NK-92 (cell line): Measurements from ENCODE around the gene STX1A.

ENCODE experiments used
- DNase-seq: peaks from one replicate; lab custom pipeline; 2025; ENCODE audit not compliant: unreplicated experiment; lab: John Stamatoyannopoulos, UW

The STX1A gene

DNA sequence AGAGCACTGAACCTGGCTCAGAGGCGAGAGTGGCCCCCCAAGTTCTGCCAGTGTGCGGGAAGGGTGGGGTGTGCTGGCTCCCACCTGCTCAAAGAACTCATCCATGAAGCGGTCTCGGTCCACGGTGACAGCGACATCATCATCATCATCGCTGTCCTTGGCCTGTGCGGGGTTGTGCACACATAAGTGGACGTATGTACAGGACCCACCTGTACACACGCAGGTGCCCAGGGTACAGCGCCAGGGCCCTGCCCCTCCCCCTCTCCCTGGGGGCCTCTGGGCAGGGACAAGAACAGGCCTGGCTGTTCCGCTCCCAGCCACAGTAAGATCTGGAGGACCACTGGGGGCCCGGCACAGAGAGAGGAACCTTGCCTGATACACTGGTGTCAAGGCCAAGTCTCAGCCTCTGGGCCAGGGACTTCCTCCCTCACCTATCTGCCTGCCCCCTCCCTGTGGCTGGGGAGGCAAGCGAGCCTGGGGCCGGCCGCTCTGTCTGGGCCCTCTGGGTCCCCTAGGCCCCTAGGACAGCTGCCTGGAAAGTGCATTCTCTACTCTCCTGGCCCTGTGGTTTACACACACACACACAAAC, 10.4 kb downstream of the STX1A start:
- no peak for DNase-seq

DNA sequence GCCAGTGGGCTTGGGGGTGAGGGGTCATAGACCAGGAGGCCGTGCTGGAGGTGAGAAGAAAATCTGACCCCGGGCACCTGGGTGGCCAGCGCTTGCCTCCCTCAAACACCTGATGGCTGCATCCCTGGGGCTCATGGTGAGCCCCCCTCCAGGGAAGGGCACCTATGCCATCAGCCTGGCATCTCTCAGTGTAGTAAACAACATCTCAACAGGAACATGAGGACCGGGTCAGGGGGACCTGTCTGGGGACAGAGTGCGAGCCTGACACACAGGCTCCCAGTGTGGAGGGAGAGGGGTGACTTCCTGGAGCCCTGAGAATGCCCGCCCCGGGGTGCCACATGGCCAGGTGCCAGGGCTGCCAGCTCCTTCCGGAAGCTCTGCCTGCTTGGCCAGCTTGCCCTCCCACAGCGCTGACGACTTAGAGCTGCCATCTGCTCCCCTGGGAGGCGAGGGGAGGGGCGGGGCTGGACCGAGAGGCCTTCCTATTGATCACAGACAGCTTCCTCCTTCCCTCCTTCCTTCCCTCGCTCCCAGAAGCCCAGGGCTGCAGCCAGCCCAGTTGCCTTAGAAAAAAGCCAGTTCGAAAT, 12.3 kb downstream of the STX1A start:
- DNase-seq: no peak

DNA sequence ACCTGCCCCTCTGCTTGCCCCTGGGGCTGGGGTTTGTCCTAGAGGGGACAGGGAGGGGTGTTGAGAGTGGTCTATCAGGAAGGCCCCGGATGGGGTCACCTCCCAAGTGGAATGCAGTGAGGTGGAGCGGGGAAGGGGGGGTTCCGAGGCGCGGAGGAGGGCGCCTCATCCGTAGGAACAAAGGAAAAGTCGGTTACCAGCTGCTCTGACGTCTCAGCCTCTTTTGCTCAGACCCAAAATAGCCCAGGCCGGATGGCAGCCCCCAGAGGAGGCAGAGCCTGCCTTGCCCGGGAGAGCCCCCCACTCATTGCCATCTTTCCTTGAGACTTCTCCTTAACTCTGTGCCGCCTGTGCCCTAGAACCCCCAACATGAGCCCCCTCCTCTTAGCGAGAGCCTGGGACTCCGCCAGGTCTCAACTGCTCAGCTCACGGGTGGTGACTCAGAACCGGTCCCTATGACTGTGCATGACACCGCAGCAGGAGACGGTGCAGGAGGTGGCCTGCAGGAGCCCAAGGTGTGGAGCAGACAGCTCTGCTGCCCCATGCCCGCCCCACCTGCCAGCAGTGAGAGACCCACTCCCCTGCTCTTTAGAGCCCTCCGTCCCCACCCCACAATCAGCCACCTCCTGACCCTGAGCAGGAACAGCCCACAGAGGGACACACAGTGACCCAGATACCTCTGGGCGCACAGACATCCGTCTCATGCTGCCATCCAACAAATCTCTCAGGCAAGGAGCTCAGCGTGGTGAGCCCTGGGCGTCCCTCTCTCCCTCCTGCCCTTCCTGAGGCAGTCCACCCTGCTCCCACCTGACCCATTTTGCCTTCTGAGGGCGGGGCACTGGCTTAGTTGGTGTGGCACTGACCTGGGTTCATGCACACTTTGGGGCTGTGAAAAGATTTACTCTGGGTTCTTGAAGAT, 13.1 kb downstream of the STX1A start:
- DNase-seq: no peak

DNA sequence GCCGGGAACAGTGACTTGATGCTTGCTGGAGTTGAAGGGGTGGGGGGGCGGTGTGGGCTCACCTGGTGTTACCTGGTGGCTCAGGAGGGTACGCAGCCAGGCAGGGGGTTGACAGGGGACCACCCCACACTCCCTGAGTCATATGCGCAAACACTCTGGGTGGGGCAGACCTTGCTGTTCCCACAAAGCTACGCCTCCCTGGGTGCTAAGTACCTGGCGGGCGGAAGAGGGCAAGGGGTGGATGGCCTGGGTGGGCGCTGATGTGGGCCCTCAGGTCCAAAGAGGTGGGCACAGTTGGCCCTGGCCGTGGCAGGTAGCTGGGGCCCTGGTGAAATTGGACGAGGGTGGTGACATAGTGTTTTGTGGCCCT, 13.9 kb downstream of the STX1A start:
- DNase-seq: no peak

DNA sequence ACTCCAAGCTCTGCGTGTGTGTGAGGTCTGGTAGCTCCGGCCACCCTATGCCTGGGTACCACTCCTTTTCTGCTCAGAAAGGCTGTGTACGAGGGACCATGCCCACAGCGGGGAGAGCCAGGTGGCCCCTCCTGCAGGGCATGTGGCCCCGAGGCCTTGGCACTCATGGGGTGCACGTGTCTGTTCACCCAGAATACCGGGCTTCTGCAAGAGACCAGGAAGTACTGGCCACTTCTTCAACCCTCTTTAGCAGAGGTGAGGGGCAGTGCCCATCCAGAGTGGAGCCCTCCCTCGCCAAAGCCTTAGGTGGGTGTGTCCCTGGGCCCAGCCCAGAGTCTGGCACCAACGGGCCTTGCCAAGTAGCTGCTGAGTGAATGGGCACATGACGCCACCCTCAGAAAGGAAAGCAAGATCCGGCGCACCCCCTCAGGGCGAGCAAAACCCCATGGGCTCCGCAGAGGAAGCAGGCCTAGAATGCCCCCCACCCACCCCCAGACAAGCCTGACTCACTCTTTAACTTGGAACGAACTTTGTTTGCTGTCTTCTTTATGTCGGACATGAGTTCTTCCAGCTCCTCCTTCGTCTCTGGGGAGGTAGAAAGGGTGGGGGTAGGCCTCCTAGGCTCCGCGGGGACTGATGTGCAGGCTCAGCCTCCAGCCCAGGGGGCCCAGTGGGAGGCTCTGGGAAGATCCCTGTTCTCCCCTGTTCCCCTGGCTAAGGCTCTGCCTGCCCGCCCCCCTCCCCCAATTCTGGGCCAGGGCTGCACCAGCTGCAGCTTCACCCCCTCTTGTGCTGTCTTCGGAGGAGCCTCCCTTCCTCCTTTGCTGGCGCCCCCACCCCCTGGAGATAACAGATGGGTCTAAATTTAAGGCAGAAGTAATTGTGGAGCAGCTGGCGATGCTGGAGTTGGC, 14.6 kb downstream of the STX1A start:
- no peak for DNase-seq

DNA sequence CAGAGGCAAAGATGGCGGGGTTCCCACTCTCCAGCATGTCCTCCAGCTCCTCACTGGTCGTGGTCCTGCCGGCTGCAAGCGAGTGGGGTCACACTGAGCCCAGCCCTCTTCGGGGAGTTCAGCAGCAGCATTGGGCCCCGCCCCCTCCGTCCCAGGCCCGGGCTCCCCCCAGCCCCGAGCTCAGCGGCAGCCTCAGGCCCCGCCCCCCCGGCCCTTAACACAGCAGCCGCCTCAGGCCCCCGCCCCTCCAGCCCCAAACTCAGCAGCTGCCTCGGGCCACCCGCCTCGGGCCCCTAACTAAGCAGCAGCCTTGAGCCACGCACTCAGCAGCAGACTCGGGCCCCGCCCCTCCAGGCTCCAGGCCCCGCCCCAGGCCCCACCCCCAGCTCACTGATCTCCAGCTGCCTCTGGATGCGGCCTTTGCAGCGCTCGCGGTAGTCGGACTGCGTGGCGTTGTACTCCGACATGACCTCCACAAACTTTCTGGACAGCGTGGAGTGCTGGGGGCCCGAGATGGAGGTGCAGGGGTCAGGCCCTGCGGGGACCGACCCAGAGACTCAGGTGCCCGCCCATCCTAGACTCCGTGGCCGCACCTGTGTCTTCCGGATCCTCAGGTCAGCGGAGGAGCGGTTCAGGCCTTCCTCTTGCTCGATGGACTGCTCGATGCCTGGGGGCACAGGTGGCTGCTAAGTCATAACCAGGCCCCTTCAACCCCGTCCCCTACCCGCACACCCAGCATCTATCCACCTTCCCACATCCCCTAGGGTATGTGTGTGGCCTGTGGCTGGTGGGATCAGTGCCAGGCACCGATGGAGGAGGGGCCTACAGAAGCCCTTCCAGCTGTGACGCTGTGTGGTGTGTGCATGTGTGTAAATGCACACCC, 15.5 kb downstream of the STX1A start:
- DNase-seq: no peak

DNA sequence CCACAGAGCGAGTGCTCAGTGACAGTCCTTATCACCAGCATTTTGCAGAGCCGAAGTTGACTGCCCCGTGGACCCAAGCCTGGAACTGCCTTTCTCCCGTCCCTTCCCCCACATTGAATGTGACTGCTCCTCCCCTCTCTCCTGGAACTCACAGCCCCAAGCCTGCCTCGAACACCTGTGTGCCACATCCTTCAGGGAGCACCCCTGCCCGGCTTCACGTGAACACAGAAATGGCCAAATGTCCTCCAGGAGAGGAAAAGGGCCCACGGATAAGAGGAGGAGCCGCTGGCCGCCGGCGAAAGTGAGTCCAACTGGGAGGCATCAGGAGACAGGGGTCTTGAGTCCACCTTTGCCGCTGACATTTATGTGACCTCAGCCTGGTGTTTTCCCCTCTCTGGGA, 16.2 kb downstream of the STX1A start:
- DNase-seq: no peak

DNA sequence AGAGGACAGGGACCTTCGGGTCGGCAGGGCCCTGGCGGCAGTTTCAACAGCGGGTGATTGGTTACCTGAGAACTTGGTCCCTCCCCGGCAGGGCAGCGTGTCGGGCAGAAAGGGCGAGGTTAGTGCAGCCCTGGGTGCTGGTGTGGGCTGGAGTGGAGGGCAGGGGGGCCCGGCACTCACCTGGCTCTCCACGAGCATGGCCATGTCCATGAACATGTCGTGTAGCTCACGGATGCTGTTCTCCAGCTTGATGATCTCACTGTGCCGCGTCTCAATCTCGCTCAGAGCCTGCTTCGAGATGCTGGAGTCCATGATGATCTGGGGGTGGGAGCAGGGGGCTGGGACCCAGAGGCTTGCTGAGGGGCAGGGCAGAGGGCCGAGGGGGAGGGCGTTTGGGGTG, 16.8 kb downstream of the STX1A start:
- DNase-seq: no peak

DNA sequence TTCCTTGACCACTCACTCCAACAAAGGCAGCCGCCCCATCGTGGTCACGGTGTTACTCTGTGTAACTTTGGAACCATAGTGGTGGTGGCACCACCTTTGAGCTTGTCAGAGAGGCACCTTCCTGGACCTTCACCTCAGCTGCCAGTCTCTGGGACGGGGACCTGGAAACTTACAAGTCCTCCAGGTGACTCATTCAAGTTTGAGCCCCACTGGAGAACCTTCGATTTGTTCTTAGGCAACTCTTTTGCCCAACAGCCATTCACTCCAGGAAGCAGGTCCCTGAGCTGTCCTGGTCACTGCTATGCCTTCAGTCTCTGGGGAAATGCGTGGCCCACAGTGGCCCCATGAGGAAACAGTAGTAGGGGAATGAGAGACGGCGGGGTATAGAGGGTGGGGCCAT, 17.2 kb downstream of the STX1A start:
- no peak for DNase-seq

DNA sequence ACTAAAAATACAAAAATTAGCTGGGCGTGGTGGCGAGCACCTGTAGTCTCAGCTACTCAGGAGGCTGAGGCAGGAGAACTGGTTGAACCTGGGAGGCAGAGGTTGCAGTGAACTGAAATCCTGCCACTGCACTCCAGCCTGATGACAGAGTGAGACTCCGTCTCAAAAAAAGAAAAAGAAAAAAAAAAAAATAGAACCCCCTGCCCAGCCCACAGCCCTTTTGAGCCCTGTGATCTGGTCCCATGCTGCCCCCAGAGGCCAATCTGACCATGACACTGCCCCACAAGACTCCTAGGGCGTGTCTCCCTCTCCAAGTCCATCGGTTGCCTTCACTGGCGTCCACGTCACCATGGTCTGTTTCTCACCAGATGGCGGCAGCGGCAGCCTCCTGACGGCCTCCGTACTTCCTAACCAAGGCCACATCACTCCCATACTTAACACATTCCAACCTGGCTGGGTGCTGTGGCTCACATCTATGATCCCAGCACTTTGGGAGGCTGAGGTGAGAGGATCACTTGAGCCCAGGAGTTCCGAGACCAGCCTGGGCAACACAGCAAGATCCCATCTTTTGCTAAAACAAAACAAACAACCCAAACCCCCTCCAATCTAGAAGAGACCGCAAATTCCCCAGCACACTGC, 18.0 kb downstream of the STX1A start:
- no peak for DNase-seq

DNA sequence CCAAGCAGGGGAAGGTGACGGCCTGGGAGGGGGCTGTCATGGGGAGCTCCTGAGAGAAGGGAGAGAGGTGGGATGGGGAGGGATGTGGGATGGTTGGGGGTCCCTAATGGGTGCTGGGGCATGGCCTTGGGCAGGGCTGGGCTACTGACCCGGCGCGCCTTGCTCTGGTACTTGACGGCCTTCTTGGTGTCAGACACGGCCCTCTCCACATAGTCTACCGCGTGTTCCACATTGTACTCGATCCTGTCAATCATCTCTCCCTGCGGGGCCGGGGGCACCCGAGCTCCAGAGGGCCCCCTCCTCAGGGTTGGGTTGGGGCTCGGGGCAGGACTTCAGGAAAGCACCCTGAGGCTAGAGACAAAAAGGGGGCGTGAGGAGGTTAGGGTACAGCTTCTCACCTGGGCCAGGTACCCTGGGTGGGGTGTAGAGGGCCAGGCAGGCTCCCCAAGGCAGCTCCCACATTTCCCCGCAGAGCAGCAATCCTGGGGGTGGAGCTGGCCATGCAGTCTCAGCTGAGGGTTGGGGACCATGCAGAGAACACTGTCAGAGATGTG, 18.8 kb downstream of the STX1A start:
- no peak for DNase-seq

DNA sequence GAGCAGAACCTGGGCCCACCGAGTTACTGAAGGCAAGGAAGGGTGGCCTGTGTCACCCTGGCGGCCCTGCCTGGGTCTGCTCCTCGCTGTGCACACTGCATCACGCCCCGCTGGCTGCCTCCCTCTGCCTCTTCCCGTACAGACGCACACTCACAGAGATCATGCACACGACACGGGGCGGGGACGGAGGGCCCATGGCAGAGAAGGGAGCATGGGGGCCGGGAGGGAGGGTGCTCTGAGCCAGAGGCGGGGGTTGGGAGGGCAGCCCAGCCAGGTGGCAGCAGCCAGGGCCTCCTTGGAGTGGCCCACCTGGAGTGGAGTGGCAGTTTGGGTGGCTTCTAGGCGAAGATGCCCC, 19.4 kb downstream of the STX1A start:
- no peak for DNase-seq

DNA sequence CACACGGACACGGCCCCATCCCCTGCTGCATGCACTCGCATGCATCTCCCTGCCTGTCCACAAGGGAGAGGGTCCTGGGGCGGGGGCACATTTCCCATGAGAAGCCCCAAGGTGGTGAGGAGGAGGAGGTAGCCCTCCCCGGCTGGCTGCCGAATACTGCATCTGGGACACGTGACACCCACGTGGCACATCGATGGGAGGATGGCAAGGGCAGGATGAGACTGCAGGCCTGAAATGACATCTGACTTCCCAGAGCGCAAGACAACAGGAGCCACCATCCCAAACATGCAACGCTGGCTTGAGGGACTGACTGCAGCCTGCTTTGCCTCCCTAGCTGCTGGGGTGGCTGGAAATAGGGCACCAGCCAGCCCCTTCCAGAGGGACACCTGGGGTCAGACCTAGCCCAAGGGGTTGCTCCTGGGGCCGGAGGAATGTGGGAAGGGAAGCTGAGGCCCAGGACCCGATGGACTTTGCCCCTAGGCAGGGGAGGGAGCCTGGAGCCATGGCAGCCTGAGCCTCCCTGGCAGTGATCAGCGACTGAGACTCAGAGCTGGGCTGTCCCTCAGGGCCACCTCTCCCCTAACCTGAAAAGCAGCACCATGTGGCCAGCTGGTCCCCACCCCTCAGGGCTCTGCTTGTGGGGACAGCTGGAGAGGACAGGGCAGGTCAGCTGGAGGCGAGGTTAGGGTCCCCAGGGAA, 19.9 kb downstream of the STX1A start:
- DNase-seq: no peak

DNA sequence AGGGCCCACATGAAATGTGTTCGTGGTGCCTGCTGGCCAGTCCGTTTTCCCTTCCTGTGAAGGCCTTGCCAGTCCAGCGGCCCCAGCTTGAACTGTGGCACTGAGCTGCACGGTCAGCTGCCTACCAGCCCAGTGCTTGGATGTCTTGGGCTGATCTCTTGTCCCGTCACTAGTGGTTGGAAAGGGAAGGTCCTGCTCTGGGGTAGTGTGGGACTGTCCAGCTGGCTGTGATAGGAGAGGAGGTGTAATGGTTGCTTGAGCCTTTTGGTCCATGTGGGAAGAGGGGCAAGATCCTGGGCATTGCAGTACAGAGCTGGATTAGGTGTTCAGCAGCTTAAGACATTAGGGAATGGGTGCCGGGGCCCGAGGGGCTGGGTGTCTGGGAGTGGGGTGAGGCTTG, 21.1 kb downstream of the STX1A start:
- DNase-seq: no peak

DNA sequence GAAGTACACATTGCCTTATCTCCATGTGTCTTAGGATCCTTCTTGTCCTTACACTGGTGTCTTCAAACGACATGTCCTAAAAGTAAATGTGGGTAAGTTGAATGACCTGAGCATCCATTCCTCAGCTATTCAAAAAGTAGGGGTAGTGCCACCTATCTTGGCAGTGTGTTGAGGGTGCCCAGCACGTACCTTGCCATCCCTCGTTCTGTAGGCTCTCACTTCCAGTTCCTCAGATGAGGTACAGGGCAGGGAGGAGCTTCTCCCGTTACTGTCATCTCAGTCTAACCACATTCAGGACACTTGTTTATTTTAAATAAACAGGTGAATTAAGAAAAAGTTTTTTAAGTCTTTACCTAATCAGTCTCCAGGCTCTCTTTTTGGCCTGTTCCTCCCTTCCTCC, 23.1 kb downstream of the STX1A start:
- DNase-seq: no peak

DNA sequence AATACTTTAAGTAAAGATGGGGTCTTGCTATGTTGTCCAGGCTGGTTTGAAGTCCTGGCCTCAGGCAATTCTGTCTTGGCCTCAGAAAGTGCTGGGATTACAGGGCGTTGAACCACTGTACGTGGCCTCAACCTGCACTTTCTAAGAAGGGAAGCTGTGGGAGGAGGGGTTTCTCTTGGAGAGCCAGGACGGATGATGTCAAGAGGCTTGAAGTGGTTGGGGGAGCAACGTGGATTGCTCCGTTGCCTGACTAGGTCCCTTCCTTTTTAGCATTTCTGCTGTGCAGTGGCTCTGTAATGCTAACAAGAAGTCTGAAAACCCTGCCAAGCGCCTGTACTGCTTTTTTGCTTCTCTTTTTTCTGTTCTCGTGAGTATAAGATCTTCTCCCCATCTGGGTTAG, 28.8 kb downstream of the STX1A start:
- DNase-seq: no peak

DNA sequence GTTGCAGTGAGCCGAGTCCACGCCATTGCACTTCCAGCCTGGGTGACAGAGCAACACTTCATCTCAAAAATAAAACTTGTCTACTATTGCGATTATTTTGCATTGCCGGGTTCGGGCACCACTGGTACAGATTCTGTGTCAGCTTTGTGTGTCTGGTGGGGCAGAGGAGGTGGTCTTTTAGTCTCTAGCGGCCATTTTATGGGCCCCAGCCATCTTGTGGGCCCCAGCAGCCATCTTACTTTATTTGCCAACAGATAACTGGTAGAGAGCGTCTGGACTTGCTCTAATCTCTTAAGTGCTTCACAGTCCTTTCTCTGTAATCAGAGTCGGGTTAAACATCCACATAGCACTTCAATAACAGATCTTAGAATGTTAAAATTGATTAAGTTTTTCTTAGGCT, 31.2 kb downstream of the STX1A start:
- no peak for DNase-seq

DNA sequence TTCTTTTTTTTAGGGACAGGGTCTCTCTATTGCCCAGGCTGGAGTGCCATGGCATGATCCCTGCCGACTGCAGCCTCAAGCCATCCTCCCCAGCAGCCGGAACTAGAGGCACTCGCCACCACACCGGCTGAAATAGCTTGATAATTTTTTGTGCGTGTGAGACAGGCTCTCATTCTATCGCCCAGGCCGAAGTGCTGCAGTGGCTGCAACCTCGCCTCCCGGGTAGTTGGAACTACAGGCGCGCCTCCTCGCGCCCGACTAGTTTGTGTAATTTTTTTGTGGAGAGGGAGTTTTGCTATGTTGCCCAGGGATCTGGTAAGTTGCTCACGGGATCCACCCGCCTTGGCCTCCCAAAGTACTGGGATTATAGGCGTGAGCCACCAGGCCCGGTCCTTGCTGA, 34.2 kb downstream of the STX1A start:
- DNase-seq: no peak
